H1 (cell line): ENCODE measurements around the gene ZCCHC17. TPM values are rescaled to one million over a fixed set of nuclear protein-coding genes. Genes with fewer than 3 reads are reported as not detected.

ENCODE experiments used
- CBX5 ChIP-seq: fragments of 300-800, 300-1000 bp; sonication (generic); IDR thresholded peaks from 2 replicates; pipeline ENCODE4 v1.7.1; 2016; ENCODE audit warnings: antibody characterized with exemption, low read length, low read depth
- CREB1 ChIP-seq: IDR thresholded peaks from 2 replicates; pipeline ENCODE4 v1.6.1; 2012; ENCODE audit warnings: inconsistent platforms
- HDAC6 ChIP-seq: IDR thresholded peaks from one replicate; pipeline ENCODE4 v1.7.1; 2012; ENCODE audit warnings: low read depth, mild to moderate bottlenecking, inconsistent platforms, low read length, moderate library complexity
- KDM1A ChIP-seq: fragments of 200-600, 300-600 bp; sonication (generic); IDR thresholded peaks from 2 replicates; pipeline ENCODE4 v1.7.1; 2016; ENCODE audit warnings: mild to moderate bottlenecking, low read length, borderline replicate concordance
- KDM5A ChIP-seq: fragments of 200-600 bp; IDR thresholded peaks from 2 replicates; pipeline ENCODE4 v1.7.1; 2012; ENCODE audit warnings: mild to moderate bottlenecking, low read length, inconsistent platforms, mixed read lengths
- POLR2A ChIP-seq, 2 experiments: IDR thresholded peaks; 1 replicate in 1 of 2; 2 replicates in 1 of 2; pipeline ENCODE4 v1.6.1; 2011; ENCODE audit warnings: low read depth in 2 of 2, low read length in 2 of 2, mild to moderate bottlenecking in 2 of 2; ENCODE audit errors: control extremely low read depth in 1 of 2
- RFX5 ChIP-seq: IDR thresholded peaks from 2 replicates; pipeline ENCODE4 v1.6.1; 2011; ENCODE audit warnings: low read depth, low read length, improper control_type of control experiment, borderline replicate concordance
- TEAD4 ChIP-seq: IDR thresholded peaks from 2 replicates; pipeline ENCODE4 v1.6.1; 2012; ENCODE audit warnings: low read depth, low read length, inconsistent platforms, mixed read lengths
- polyA plus RNA-seq, 7 experiments: library from polyadenylated mRNA; depleted of rRNA in 3 of 7; stranded (reverse) in 5 of 7; unstranded in 2 of 7; fragments of >200 nt in 5 of 7; fragments of 200-250 nt in 2 of 7; gene quantifications; 1 replicate in 5 of 7; 2 replicates in 1 of 7; 4 replicates in 1 of 7; pipeline versions ENCODE4 v1.2.1 to v1.2.3, GENCODE V29; 2011 to 2013; ENCODE audit warnings: missing spikeins in 2 of 7, mixed read lengths in 2 of 7
- total RNA-seq: library from RNA; stranded (reverse); fragmentation: NEBNext Ultra II Directional; extraction: Animal tissue kit (Norgen Biotek cat#: 25700); gene quantifications from 2 replicates; pipeline ENCODE4 v1.2.1, GENCODE V29; 2021
- TF ChIP-seq, protein P1 (sequence below): IDR thresholded peaks from 2 replicates; pipeline ENCODE4 v1.6.1; 2012; ENCODE audit warnings: low read length, inconsistent platforms
- TF ChIP-seq, protein P2 (sequence below): fragments of 300-600 bp; sonication (generic); IDR thresholded peaks from 2 replicates; pipeline ENCODE4 v1.7.1; 2012; ENCODE audit warnings: low read length, moderate library complexity, mild to moderate bottlenecking, inconsistent platforms; ENCODE audit not compliant: insufficient replicate concordance

Gene ZCCHC17
- total and polyA plus RNA-seq, 2 of the 8 experiments (the other 6 are each of a cell fraction or from before 2014, with no cell fraction given) = 51.6 to 59.3 TPM

DNA sequence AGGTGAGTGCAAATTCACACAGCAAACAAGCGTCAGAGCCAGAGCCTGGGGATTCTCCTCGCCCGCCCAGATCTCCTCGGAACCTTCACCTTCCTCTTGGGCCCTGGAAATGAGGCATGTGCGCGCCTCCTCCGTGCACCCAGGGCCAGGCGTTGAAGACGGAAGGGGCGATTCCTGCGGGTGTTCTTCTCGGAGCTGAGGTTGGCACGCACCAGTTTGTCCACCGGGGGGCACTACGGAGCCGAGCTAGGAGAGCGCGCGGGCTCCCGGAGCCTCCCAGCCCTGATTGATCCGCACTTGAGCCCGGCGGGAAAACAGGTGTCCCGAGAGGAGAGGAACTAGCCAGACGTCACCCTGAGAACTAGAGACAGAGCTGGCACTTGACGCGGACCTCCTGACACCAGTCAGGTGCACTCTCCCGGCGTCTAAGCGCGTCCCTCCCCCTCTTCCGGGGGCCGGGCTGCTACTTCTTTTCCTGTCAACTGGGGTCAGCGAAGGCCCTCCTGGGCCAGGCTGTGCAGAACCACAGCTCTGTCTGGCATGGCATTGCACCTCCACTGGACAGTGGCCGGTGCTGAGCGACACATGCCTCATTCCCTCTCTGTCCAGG, 97.9 kb downstream of the ZCCHC17 start (continued):
- TF ChIP-seq, protein P1, sequence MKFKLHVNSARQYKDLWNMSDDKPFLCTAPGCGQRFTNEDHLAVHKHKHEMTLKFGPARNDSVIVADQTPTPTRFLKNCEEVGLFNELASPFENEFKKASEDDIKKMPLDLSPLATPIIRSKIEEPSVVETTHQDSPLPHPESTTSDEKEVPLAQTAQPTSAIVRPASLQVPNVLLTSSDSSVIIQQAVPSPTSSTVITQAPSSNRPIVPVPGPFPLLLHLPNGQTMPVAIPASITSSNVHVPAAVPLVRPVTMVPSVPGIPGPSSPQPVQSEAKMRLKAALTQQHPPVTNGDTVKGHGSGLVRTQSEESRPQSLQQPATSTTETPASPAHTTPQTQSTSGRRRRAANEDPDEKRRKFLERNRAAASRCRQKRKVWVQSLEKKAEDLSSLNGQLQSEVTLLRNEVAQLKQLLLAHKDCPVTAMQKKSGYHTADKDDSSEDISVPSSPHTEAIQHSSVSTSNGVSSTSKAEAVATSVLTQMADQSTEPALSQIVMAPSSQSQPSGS = no peak
- TF ChIP-seq HDAC6 (no peak), RFX5 (no peak), KDM5A (no peak), POLR2A (IDR thresholded peaks at IDR 0.05; ENCODE audit: control extremely low read depth in 1 of 2, low read depth in 2 of 2, low read length in 2 of 2) (no peak), CBX5 (no peak), TEAD4 (no peak), KDM1A (no peak), CREB1 (peak; percentile 22; the same call in 1 of the 2 replicates)
- TF ChIP-seq, protein P2, sequence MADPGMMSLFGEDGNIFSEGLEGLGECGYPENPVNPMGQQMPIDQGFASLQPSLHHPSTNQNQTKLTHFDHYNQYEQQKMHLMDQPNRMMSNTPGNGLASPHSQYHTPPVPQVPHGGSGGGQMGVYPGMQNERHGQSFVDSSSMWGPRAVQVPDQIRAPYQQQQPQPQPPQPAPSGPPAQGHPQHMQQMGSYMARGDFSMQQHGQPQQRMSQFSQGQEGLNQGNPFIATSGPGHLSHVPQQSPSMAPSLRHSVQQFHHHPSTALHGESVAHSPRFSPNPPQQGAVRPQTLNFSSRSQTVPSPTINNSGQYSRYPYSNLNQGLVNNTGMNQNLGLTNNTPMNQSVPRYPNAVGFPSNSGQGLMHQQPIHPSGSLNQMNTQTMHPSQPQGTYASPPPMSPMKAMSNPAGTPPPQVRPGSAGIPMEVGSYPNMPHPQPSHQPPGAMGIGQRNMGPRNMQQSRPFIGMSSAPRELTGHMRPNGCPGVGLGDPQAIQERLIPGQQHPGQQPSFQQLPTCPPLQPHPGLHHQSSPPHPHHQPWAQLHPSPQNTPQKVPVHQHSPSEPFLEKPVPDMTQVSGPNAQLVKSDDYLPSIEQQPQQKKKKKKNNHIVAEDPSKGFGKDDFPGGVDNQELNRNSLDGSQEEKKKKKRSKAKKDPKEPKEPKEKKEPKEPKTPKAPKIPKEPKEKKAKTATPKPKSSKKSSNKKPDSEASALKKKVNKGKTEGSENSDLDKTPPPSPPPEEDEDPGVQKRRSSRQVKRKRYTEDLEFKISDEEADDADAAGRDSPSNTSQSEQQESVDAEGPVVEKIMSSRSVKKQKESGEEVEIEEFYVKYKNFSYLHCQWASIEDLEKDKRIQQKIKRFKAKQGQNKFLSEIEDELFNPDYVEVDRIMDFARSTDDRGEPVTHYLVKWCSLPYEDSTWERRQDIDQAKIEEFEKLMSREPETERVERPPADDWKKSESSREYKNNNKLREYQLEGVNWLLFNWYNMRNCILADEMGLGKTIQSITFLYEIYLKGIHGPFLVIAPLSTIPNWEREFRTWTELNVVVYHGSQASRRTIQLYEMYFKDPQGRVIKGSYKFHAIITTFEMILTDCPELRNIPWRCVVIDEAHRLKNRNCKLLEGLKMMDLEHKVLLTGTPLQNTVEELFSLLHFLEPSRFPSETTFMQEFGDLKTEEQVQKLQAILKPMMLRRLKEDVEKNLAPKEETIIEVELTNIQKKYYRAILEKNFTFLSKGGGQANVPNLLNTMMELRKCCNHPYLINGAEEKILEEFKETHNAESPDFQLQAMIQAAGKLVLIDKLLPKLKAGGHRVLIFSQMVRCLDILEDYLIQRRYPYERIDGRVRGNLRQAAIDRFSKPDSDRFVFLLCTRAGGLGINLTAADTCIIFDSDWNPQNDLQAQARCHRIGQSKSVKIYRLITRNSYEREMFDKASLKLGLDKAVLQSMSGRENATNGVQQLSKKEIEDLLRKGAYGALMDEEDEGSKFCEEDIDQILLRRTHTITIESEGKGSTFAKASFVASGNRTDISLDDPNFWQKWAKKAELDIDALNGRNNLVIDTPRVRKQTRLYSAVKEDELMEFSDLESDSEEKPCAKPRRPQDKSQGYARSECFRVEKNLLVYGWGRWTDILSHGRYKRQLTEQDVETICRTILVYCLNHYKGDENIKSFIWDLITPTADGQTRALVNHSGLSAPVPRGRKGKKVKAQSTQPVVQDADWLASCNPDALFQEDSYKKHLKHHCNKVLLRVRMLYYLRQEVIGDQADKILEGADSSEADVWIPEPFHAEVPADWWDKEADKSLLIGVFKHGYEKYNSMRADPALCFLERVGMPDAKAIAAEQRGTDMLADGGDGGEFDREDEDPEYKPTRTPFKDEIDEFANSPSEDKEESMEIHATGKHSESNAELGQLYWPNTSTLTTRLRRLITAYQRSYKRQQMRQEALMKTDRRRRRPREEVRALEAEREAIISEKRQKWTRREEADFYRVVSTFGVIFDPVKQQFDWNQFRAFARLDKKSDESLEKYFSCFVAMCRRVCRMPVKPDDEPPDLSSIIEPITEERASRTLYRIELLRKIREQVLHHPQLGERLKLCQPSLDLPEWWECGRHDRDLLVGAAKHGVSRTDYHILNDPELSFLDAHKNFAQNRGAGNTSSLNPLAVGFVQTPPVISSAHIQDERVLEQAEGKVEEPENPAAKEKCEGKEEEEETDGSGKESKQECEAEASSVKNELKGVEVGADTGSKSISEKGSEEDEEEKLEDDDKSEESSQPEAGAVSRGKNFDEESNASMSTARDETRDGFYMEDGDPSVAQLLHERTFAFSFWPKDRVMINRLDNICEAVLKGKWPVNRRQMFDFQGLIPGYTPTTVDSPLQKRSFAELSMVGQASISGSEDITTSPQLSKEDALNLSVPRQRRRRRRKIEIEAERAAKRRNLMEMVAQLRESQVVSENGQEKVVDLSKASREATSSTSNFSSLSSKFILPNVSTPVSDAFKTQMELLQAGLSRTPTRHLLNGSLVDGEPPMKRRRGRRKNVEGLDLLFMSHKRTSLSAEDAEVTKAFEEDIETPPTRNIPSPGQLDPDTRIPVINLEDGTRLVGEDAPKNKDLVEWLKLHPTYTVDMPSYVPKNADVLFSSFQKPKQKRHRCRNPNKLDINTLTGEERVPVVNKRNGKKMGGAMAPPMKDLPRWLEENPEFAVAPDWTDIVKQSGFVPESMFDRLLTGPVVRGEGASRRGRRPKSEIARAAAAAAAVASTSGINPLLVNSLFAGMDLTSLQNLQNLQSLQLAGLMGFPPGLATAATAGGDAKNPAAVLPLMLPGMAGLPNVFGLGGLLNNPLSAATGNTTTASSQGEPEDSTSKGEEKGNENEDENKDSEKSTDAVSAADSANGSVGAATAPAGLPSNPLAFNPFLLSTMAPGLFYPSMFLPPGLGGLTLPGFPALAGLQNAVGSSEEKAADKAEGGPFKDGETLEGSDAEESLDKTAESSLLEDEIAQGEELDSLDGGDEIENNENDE = no peak
